Thoracic aorta endothelial cell (primary cell): Measurements from ENCODE around the gene PAWR. TPM values are rescaled to one million over a fixed set of nuclear protein-coding genes. Genes with fewer than 3 reads are reported as not detected.

Source experiments
- total RNA-seq: library from RNA; depleted of rRNA; stranded (reverse); fragments of >200 nt; gene quantifications from 2 replicates; pipeline ENCODE4 v1.2.3, GENCODE V29; 2012

Gene PAWR
- 56.3 and 105 TPM in 2 replicates for total RNA-seq

GRCh38 chr12:79690638-79691510 is at the start of gene PAWR:
Gene PAWR (minus strand): TSS chr12:79690964. CDS start chr12:79690244, 720 bp downstream.

Other genes starting within 250 kb of the PAWR start
- 136 and 184 TPM in 2 replicates for gene PPP1R12A, start 244.1 kb upstream of the PAWR start, total RNA-seq